ENCODE results near the gene PKN1. TPM values are rescaled to one million over a fixed set of nuclear protein-coding genes. Genes with fewer than 3 reads are reported as not detected.

The PKN1 gene
- total and polyA plus RNA-seq, 2 of the 13 experiments (the other 11 are each of a cell fraction or from before 2014, with no cell fraction given) = 45.7 to 54.5 TPM

DNA sequence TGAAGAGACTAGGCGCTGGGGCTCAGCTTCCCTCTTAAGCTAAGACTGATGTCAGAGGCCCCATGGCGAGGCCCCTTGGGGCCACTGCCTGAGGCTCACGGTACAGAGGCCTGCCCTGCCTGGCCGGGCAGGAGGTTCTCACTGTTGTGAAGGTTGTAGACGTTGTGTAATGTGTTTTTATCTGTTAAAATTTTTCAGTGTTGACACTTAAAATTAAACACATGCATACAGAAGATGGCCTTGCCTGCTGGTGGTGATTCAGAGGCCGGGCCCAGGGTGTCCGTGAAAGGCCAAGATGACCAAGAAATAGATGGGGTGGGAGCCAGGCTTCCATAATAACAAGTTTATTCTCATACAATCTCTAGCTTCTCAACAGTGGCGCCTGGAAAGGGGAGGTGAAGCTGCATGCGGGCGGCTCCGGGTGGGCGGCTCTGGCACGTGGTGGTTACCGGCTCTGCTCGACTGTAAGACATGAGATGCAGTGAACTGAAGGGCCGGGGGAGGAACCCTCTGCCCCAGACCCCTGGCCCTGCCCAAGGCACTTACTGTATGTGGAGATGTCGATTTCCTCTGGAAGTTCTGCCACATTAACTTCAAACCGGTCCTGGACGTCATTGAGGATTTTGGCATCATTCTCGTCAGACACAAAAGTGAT is 24.5 kb upstream of the PKN1 start:
- ATAC-seq (no peak), FAIRE-seq (no peak), DNase-seq (ENCODE audit: low spot score) (no peak)
- BruUV-seq (replicated peaks) = no TSS peak
- Histone ChIP-seq H3K27me3 (ENCODE audit: control insufficient read depth in 1 of 2, insufficient read depth in 2 of 2, low read length in 2 of 2) (no peaks in the 10 kb centered on the region), H3K9me3 (ENCODE audit: low read length) (no peaks in the 10 kb centered on the region), H3K36me3 (replicated peaks in 1 of 2; ENCODE audit: control insufficient read depth in 1 of 2, insufficient read depth in 2 of 2, low read length in 2 of 2) (peaks cover 40 to 58% of the 10 kb centered on the region in 2 experiments; a peak in 4 of 5 replicates), H2AFZ (ENCODE audit: low read length) (no peak overlapping the region), H3K79me2 (ENCODE audit: insufficient read depth, low read length) (peaks cover 8% of the 10 kb centered on the region), H3K4me3 (replicated peaks in 1 of 3; ENCODE audit: insufficient read depth in 1 of 3, low read depth in 2 of 3, low read length in 3 of 3) (no peak overlapping the region), H3K4me1 (ENCODE audit: insufficient read depth, low read length) (0 out of 2 replicates have a peak, but pooled peaks cover 10% of the 10 kb centered on the region), H4K20me1 (ENCODE audit: insufficient read depth, low read length) (0 out of 2 replicates have a peak, but pooled peaks cover 5% of the 10 kb centered on the region), H3K4me2 (ENCODE audit: low read depth, low read length) (no peak overlapping the region), H3K9ac (ENCODE audit: insufficient read depth, low read depth, low read length) (no peak overlapping the region), H3K27ac (ENCODE audit: extremely low read length, insufficient read depth, low read length) (no peak overlapping the region)
- ChIA-PET POLR2A (no interaction called here), CTCF (ENCODE audit: low intra/inter-chr PET ratio, low total read pairs) (no interaction called here)
- in situ Hi-C loops (cut with HindIII; ENCODE audit: extremely low pct_ligation_motif_present, low pct_unique_long_range_greater_than_20kb) = loop anchor here (5.0 to 25.0 kb wide), 2 partner anchors 46 to 521 kb away; partner anchors contain the start of gene NANOS3
- intact Hi-C loops (cut with micrococcal nuclease; ENCODE audit: unreplicated experiment) = no loop called here
- TF ChIP-seq PPARG (CRISPR knock-in tag; conservative IDR thresholded peaks at IDR 0.05) (no peak), EHMT2 (IDR thresholded peaks at IDR 0.05; ENCODE audit: borderline replicate concordance, low read depth, low read length) (no peak), RCOR2 (CRISPR knock-in tag; IDR thresholded peaks at IDR 0.05) (no peak), ZNF3 (CRISPR knock-in tag; IDR thresholded peaks at IDR 0.05) (no peak), SRF (IDR thresholded peaks at IDR 0.05; ENCODE audit: low read depth, low read length) (no peak), ZNF274 (CRISPR knock-in tag; IDR thresholded peaks at IDR 0.05) (no peak), SOX6 (IDR thresholded peaks at IDR 0.05) (no peak), SOX6 (CRISPR knock-in tag; IDR thresholded peaks at IDR 0.05) (no peak), PRPF4 (IDR thresholded peaks at IDR 0.05; ENCODE audit: low read depth, low read length, poor library complexity, severe bottlenecking) (no peak)
- TF ChIP-seq, protein P1, sequence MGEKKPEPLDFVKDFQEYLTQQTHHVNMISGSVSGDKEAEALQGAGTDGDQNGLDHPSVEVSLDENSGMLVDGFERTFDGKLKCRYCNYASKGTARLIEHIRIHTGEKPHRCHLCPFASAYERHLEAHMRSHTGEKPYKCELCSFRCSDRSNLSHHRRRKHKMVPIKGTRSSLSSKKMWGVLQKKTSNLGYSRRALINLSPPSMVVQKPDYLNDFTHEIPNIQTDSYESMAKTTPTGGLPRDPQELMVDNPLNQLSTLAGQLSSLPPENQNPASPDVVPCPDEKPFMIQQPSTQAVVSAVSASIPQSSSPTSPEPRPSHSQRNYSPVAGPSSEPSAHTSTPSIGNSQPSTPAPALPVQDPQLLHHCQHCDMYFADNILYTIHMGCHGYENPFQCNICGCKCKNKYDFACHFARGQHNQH (CRISPR knock-in tag; IDR thresholded peaks at IDR 0.05) = no peak
- WGBS (ENCODE audit: low lambda C conversion rate) = 93% methylated on average over 20 of the region's 20 CpGs

All from HepG2 (cell line).